Measurements from ENCODE around the gene COL23A1. TPM values are rescaled to one million over a fixed set of nuclear protein-coding genes. Genes with fewer than 3 reads are reported as not detected.

Gene COL23A1
- total and polyA plus RNA-seq, 2 of the 8 experiments (the other 6 are each of a cell fraction or from before 2014, with no cell fraction given): 3.1 to 4.7 TPM

DNA sequence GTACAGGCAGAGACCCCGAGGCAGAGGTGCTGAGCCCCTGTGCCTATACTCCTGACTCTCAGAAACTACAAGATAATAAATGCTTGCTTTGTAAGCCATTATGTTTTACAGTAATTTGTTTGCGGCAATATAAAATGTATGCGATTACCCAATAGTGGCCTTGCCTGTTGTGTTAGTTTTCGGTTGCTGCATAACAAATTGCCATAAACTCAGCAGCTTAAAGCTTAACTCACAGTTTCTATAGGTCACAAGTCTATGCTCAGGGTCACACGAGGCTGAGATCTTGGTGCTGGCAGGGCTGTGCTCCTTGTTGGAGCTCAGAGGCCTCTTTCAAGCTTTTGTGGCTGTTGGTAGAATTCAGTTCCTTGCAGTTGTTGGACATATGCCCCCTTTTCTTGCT is 114.8 kb downstream of the COL23A1 start (continued):
- TF ChIP-seq, protein P1, sequence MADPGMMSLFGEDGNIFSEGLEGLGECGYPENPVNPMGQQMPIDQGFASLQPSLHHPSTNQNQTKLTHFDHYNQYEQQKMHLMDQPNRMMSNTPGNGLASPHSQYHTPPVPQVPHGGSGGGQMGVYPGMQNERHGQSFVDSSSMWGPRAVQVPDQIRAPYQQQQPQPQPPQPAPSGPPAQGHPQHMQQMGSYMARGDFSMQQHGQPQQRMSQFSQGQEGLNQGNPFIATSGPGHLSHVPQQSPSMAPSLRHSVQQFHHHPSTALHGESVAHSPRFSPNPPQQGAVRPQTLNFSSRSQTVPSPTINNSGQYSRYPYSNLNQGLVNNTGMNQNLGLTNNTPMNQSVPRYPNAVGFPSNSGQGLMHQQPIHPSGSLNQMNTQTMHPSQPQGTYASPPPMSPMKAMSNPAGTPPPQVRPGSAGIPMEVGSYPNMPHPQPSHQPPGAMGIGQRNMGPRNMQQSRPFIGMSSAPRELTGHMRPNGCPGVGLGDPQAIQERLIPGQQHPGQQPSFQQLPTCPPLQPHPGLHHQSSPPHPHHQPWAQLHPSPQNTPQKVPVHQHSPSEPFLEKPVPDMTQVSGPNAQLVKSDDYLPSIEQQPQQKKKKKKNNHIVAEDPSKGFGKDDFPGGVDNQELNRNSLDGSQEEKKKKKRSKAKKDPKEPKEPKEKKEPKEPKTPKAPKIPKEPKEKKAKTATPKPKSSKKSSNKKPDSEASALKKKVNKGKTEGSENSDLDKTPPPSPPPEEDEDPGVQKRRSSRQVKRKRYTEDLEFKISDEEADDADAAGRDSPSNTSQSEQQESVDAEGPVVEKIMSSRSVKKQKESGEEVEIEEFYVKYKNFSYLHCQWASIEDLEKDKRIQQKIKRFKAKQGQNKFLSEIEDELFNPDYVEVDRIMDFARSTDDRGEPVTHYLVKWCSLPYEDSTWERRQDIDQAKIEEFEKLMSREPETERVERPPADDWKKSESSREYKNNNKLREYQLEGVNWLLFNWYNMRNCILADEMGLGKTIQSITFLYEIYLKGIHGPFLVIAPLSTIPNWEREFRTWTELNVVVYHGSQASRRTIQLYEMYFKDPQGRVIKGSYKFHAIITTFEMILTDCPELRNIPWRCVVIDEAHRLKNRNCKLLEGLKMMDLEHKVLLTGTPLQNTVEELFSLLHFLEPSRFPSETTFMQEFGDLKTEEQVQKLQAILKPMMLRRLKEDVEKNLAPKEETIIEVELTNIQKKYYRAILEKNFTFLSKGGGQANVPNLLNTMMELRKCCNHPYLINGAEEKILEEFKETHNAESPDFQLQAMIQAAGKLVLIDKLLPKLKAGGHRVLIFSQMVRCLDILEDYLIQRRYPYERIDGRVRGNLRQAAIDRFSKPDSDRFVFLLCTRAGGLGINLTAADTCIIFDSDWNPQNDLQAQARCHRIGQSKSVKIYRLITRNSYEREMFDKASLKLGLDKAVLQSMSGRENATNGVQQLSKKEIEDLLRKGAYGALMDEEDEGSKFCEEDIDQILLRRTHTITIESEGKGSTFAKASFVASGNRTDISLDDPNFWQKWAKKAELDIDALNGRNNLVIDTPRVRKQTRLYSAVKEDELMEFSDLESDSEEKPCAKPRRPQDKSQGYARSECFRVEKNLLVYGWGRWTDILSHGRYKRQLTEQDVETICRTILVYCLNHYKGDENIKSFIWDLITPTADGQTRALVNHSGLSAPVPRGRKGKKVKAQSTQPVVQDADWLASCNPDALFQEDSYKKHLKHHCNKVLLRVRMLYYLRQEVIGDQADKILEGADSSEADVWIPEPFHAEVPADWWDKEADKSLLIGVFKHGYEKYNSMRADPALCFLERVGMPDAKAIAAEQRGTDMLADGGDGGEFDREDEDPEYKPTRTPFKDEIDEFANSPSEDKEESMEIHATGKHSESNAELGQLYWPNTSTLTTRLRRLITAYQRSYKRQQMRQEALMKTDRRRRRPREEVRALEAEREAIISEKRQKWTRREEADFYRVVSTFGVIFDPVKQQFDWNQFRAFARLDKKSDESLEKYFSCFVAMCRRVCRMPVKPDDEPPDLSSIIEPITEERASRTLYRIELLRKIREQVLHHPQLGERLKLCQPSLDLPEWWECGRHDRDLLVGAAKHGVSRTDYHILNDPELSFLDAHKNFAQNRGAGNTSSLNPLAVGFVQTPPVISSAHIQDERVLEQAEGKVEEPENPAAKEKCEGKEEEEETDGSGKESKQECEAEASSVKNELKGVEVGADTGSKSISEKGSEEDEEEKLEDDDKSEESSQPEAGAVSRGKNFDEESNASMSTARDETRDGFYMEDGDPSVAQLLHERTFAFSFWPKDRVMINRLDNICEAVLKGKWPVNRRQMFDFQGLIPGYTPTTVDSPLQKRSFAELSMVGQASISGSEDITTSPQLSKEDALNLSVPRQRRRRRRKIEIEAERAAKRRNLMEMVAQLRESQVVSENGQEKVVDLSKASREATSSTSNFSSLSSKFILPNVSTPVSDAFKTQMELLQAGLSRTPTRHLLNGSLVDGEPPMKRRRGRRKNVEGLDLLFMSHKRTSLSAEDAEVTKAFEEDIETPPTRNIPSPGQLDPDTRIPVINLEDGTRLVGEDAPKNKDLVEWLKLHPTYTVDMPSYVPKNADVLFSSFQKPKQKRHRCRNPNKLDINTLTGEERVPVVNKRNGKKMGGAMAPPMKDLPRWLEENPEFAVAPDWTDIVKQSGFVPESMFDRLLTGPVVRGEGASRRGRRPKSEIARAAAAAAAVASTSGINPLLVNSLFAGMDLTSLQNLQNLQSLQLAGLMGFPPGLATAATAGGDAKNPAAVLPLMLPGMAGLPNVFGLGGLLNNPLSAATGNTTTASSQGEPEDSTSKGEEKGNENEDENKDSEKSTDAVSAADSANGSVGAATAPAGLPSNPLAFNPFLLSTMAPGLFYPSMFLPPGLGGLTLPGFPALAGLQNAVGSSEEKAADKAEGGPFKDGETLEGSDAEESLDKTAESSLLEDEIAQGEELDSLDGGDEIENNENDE (IDR thresholded peaks at IDR 0.05; ENCODE audit: insufficient replicate concordance, low read length): no peak
- TF ChIP-seq CREB1 (IDR thresholded peaks at IDR 0.05) (no peak), SIN3A (conservative IDR thresholded peaks at IDR 0.05 in 1 of 2, IDR thresholded peaks at IDR 0.05 in 1 of 2; ENCODE audit: low read depth in 1 of 2, low read length in 2 of 2) (no peak), TCF12 (IDR thresholded peaks at IDR 0.05; ENCODE audit: low read depth, low read length) (no peak), BACH1 (IDR thresholded peaks at IDR 0.05; ENCODE audit: low read length) (no peak), CEBPB (IDR thresholded peaks at IDR 0.05; ENCODE audit: low read depth, low read length) (no peak), TBP (IDR thresholded peaks at IDR 0.05; ENCODE audit: low read depth, low read length) (no peak), GTF2F1 (IDR thresholded peaks at IDR 0.05; ENCODE audit: borderline replicate concordance, low read depth, low read length) (no peak)
- TF ChIP-seq, protein P2, sequence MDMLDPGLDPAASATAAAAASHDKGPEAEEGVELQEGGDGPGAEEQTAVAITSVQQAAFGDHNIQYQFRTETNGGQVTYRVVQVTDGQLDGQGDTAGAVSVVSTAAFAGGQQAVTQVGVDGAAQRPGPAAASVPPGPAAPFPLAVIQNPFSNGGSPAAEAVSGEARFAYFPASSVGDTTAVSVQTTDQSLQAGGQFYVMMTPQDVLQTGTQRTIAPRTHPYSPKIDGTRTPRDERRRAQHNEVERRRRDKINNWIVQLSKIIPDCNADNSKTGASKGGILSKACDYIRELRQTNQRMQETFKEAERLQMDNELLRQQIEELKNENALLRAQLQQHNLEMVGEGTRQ (IDR thresholded peaks at IDR 0.05; ENCODE audit: low read length): no peak
- TF ChIP-seq, protein P3, sequence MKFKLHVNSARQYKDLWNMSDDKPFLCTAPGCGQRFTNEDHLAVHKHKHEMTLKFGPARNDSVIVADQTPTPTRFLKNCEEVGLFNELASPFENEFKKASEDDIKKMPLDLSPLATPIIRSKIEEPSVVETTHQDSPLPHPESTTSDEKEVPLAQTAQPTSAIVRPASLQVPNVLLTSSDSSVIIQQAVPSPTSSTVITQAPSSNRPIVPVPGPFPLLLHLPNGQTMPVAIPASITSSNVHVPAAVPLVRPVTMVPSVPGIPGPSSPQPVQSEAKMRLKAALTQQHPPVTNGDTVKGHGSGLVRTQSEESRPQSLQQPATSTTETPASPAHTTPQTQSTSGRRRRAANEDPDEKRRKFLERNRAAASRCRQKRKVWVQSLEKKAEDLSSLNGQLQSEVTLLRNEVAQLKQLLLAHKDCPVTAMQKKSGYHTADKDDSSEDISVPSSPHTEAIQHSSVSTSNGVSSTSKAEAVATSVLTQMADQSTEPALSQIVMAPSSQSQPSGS (IDR thresholded peaks at IDR 0.05; ENCODE audit: low read length): no peak

Measured in H1 (cell line).